Endometrial microvascular endothelial cells (primary cell): ENCODE results near the gene CD3E. TPM values are rescaled to one million over a fixed set of nuclear protein-coding genes. Genes with fewer than 3 reads are reported as not detected.
"Not testable (repeated sequence)": the region's sequence is repeated elsewhere in the genome, so short reads cannot be mapped to it uniquely, and the experiment has no call there.

Experiments used
- in situ Hi-C: cut with HindIII; loops from 2 replicates; pipeline ENCODE4 v1.10.0; 2017; ENCODE audit warnings: low sequenced_read_pairs, low pct_unique_long_range_greater_than_20kb; ENCODE audit errors: inconsistent ontology term
- total RNA-seq: library from RNA; depleted of rRNA; stranded (reverse); fragments of >200 nt; gene quantifications from one replicate; pipeline ENCODE4 v1.2.3, GENCODE V29; 2015; ENCODE audit errors: inconsistent ontology term

The CD3E gene
- total RNA-seq, 1 donor from 2014 or later: not detected

GRCh38 chr11:118287006-118287405 lies 17.5 kb upstream of the CD3E start:
- in situ Hi-C loops: no loop called here

- in situ Hi-C loops: no loop called here
Measured at GRCh38 chr11:118289401-118289800, 15.1 kb upstream of the CD3E start.

GRCh38 chr11:118290923-118291322 lies 13.6 kb upstream of the CD3E start:
- in situ Hi-C loops: no loop called here

- in situ Hi-C loops: no loop called here
Measured at GRCh38 chr11:118291477-118292135, 12.9 kb upstream of the CD3E start.

- in situ Hi-C loops: no loop called here
Measured at GRCh38 chr11:118294053-118294452, 10.5 kb upstream of the CD3E start.

- in situ Hi-C loops: no loop called here
Measured at GRCh38 chr11:118295199-118295598, 9.3 kb upstream of the CD3E start.

GRCh38 chr11:118295815-118296454 lies 8.6 kb upstream of the CD3E start:
- in situ Hi-C loops: no loop called here

- in situ Hi-C loops: no loop called here
Measured at GRCh38 chr11:118301600-118302195, 2.8 kb upstream of the CD3E start.

GRCh38 chr11:118304227-118304567 lies 333 bp upstream of the CD3E start:
- in situ Hi-C loops: no loop called here

GRCh38 chr11:118305726-118306125 lies 1.2 kb downstream of the CD3E start:
- in situ Hi-C loops: no loop called here

GRCh38 chr11:118306556-118306955 lies 2.0 kb downstream of the CD3E start:
- in situ Hi-C loops: no loop called here

GRCh38 chr11:118308995-118309528 lies 4.5 kb downstream of the CD3E start:
- in situ Hi-C loops: not testable (repeated sequence)

- in situ Hi-C loops: no loop called here
Measured at GRCh38 chr11:118310271-118310670, 5.7 kb downstream of the CD3E start.

GRCh38 chr11:118310781-118311485 lies 6.4 kb downstream of the CD3E start:
- in situ Hi-C loops: no loop called here

- in situ Hi-C loops: no loop called here
Measured at GRCh38 chr11:118311518-118311917, 7.0 kb downstream of the CD3E start.

GRCh38 chr11:118312328-118312727 lies 7.8 kb downstream of the CD3E start:
- in situ Hi-C loops: no loop called here

GRCh38 chr11:118313242-118313641 lies 8.7 kb downstream of the CD3E start:
- in situ Hi-C loops: no loop called here

GRCh38 chr11:118314988-118315411 lies 10.5 kb downstream of the CD3E start:
- in situ Hi-C loops: no loop called here

- in situ Hi-C loops: no loop called here
Measured at GRCh38 chr11:118318124-118318523, 13.6 kb downstream of the CD3E start.
